NOMO-1 (cell line): ENCODE measurements around the gene MYL3.
"Not testable (repeated sequence)": the region's sequence is repeated elsewhere in the genome, so short reads cannot be mapped to it uniquely, and the experiment has no call there.

Experiments
- DNase-seq, 2 experiments: peaks; one replicate each; lab custom pipeline; 2025; ENCODE audit not compliant: unreplicated experiment in 2 of 2; lab: John Stamatoyannopoulos, UW

The MYL3 gene

GRCh38 chr3:46863261-46863782 lies at the start of gene MYL3:
Gene MYL3 (minus strand): TSS chr3:46863444. CDS start chr3:46863390, 54 bp downstream.
- DNase-seq, result no peak

DNA sequence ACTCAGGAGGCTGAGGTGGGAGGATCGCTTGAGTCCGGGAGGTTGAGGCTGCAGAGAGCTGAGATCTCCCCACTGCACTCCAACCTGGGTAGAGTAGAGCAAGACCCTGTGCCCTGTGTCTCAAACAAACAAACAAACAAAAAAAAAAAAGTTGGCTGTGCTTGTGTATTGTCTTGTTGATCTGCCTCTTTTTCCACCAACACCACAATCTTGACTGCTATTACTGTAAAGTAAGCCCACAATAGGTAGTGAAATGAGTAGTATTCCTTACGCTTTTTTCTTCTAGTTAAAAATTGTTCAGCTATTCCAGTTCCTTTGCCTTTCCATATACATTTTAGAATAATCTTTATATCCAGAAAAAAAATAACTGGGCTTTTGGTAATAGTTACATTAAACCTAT lies 49.7 kb upstream of the MYL3 start:
- no peak for DNase-seq

DNA sequence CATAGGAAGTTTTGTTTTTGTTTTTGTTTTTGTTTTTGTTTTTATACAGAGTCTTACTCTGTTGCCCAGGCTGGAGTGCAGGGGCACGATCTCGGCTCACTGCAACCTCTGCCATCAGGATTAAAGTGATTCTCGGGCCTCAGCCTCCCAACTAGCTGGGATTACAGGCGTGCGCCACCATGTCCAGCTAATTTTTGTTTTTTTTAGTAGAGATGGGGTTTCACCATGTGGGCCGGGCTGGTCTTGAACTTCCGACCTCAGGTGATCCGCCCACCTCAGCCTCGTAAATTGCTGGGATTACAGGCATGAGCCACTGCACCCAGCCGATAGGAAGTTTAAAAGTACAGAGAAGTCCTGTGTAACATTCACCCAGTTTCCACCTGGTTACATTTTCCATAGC lies 47.7 kb upstream of the MYL3 start:
- not testable (repeated sequence) for DNase-seq

DNA sequence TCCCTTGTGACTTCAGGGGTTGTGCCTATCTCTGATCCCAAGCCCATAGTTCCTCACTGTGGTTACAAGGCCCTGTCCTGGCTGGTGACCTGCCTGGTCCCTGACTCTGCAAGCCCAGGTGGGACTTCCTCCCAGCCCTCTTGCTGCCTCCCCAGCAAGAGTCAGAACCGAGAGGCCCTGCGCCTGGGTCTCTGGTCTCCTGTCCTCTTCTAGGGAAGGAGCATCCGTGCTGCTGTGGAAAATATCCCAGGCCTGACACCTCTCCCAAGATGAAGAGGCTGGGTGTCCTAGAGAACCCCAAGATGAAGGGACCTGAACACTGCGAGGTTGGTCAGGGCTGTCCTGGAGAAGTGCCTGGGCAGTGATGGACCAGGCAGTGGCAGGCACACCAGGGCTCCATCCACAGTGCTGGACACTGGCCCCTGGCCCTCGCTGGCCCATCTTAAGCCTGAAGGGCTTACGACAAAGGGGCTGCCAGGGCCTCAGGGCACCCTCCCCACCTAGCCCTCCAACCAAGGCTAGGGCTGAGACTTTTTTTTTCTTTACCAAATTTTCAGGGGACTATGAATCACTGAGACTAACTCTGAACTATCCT lies 47.0 kb upstream of the MYL3 start:
- no peak for DNase-seq

- peak; percentile 74 for DNase-seq
These were observed 46.4 kb upstream of the MYL3 start for GRCh38 chr3:46909535-46910161.

- DNase-seq, result no peak
These were observed 45.8 kb upstream of the MYL3 start for GRCh38 chr3:46908986-46909534.

- DNase-seq, result no peak
These were observed 45.2 kb upstream of the MYL3 start for GRCh38 chr3:46908294-46908985.

GRCh38 chr3:46907960-46908293 lies 44.7 kb upstream of the MYL3 start:
- DNase-seq, result no peak

- DNase-seq, result no peak
These were observed 44.0 kb upstream of the MYL3 start for GRCh38 chr3:46907271-46907670.

GRCh38 chr3:46906471-46907058 lies 43.3 kb upstream of the MYL3 start:
- DNase-seq, result no peak

GRCh38 chr3:46905661-46906451 lies 42.6 kb upstream of the MYL3 start:
- DNase-seq, result no peak

DNA sequence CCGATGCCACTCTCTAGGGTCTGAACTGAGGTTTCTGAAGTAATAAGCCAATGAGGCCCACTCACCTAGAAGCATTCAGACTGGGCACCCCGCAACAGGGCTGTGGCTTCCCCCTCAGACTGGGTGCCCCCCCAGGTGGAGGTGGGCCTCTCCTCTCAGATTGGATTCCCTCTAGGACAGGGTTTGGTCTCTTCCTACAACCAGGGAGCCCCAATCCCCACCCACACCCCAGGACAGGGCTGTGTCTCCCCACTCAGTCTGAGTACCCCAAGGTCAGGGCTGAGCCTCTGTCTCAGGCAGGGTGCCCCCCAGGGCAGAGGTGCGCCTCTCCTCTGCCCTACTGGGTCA lies 41.9 kb upstream of the MYL3 start:
- DNase-seq, result no peak

DNA sequence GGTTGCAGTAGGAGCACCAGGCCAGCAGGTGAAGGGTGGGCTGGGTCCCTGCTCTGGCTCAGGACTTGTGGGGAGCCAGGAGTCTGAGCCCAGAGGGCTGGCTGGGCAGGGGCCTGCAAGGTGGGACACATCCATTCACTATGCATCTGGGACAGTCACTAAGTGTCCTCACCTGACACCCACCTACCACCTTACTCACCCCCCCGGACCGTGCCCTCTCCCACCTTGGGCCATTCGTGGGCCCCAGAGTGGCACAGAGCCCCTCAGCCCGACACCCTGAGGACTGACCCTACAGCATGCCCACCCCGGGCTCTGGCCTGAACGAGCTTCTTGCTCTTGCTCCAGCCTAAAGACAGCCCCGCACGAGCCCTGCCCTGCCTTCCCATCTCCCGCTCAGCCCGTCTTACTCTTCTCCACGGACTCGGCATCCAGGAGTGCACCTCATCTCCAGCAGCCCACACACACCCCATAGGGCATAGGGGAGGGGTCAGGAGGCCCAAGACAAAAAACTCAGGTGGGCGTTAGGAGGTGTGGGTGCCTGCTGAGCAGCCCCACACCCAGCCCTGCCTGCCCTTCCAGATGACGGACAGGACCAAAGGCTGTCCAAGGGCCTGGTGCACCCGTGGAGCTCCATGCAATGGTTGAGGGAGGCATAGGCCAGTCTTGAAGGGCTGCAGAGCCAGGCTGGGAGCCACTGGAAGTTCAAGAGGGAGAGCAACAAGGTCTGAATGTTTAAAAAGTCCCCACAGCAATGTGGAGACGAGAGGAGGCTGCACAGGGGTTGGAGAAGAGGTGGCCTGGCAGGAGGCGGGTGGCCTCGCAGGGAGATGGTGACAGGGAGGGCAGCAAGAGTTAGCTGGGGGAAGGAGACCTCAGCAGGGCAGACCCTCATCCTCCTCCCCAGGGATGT lies 41.3 kb upstream of the MYL3 start:
- no peak for DNase-seq

DNA sequence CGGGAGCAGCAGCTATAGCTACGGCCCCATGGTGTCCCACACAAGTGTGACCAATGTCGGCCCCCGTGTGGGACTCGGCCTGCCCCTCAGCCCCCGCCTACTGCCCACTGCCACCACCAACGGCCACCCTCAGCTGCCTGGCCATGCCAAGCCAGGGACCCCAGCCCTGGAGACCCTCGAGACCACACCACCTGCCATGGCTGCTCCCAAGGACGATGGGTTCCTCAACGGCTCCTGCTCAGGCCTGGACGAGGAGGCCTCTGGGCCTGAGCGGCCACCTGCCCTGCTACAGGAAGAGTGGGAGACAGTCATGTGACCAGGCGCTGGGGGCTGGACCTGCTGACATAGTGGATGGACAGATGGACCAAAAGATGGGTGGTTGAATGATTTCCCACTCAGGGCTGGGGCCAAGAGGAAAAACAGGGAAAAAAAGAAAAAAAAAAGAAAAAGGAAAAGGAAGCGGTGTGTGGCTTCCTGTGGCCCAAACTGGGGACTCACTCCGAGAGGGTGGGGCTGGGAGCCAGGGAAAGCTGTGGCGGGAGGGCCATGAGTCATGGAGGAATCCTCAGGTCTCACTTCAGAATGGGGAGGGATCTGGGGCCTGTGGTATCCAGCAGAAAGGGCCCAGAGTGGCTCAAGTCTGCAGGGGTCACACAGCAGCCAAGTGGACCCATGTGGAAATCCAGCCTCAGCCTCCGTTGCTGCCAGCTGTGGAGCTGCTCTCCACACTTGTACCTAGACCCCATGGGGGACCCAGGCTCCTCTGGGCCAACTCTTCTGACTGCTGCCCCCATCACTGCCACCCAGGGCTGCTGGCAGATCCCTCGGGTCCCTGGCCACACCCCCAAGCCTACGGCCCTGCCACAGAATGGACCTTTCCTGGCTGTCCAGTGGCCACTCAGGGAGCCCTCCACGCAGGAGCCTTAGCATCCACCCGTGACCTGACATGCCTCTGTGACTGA lies 40.4 kb upstream of the MYL3 start:
- no peak for DNase-seq

GRCh38 chr3:46902188-46902631 lies 39.0 kb upstream of the MYL3 start:
- no peak for DNase-seq

DNA sequence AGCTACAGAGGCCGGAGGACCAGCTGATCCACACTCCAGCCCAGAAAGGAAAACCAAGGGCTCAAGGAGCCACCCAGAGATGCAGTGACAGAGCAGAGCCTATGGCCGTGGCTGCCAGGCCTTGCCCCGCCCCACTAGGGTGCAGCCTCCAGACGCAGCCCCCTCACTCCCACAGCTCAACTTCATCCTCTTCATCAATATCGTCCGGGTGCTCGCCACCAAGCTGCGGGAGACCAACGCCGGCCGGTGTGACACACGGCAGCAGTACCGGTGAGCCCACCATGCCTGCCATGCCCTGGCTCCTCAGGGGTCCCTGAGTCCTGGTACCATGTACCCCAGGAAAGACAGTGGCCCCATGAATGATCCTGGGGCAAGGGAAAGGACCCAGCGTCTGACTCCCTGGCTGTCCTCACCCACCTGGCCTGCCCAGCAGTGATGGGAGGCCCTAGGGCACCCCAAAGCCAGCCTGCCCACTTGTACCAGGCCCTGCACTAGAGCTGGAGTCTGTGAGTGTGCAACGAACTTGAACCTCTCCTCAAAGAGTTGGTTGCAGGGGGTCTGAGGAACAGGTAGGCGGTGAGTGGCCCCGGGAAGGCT lies 38.4 kb upstream of the MYL3 start:
- DNase-seq, result no peak

GRCh38 chr3:46901061-46901460 lies 37.8 kb upstream of the MYL3 start:
- DNase-seq, result no peak

- no peak for DNase-seq
These were observed 37.1 kb upstream of the MYL3 start for GRCh38 chr3:46900356-46900755.
